Measurements from ENCODE around the gene TRERF1. TPM values are rescaled to one million over a fixed set of nuclear protein-coding genes. Genes with fewer than 3 reads are reported as not detected.

TRERF1 gene
- total and polyA plus RNA-seq, 2 experiments from 2014 or later = 3.2 to 5.1 TPM

DNA sequence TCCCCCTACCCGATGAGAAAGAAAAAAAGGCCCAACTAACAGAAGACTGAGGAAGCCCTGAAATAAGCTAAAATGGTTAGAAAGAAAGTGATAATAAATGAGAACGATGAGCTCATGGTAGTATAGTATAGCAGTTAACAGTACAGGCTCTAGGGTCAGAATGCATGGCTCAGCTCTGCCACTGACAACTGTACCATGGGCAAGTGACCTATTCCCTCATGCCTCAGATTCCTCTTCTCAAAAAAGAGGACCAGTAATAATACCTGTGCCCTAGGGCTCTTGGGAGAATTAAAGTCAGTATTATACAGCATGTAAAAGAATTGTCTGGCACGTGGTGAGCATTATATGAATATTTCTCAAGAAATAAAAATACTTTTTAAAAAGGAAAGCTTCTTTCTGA is 19.8 kb downstream of the TRERF1 start:
- TF ChIP-seq, protein P1, sequence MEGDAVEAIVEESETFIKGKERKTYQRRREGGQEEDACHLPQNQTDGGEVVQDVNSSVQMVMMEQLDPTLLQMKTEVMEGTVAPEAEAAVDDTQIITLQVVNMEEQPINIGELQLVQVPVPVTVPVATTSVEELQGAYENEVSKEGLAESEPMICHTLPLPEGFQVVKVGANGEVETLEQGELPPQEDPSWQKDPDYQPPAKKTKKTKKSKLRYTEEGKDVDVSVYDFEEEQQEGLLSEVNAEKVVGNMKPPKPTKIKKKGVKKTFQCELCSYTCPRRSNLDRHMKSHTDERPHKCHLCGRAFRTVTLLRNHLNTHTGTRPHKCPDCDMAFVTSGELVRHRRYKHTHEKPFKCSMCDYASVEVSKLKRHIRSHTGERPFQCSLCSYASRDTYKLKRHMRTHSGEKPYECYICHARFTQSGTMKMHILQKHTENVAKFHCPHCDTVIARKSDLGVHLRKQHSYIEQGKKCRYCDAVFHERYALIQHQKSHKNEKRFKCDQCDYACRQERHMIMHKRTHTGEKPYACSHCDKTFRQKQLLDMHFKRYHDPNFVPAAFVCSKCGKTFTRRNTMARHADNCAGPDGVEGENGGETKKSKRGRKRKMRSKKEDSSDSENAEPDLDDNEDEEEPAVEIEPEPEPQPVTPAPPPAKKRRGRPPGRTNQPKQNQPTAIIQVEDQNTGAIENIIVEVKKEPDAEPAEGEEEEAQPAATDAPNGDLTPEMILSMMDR (IDR thresholded peaks at IDR 0.05; ENCODE audit: poor library complexity) = no peak
- no peak for TF ChIP-seq EZH2phosphoT487 (IDR thresholded peaks at IDR 0.05; ENCODE audit: low read depth, severe bottlenecking, unreplicated experiment)
- no peak for TF ChIP-seq EZH2 (IDR thresholded peaks at IDR 0.05; ENCODE audit: borderline replicate concordance)
- H3K79me2 ChIP-seq = peaks cover 87% of the 10 kb centered on the region
- no peaks in the 10 kb centered on the region for H3K36me3 ChIP-seq (replicated peaks; ENCODE audit: insufficient read depth, low read depth)
- no peak overlapping the region for H3K4me2 ChIP-seq
- no peak overlapping the region for H2AFZ ChIP-seq
- no peaks in the 10 kb centered on the region for H3K27me3 ChIP-seq
- peaks cover 4% of the 10 kb centered on the region for H4K20me1 ChIP-seq (ENCODE audit: insufficient read depth, poor library complexity, severe bottlenecking)
- H3K9me3 ChIP-seq (ENCODE audit: low read depth) = peaks cover 15% of the 10 kb centered on the region
- no peaks in the 10 kb centered on the region for H3K4me1 ChIP-seq (ENCODE audit: insufficient read depth)
- no peaks in the 10 kb centered on the region for H3K9me2 ChIP-seq (replicated peaks; ENCODE audit: insufficient read depth)
- H3K27ac ChIP-seq = peak overlapping the region; percentile 17
- H3K4me3 ChIP-seq = no peak overlapping the region
- 89% methylated on average over 3 of the region's 3 CpGs for WGBS (ENCODE audit: low lambda C conversion rate, missing lambda C conversion rate)
- DNase-seq (ENCODE audit: low spot score) = no peak

GRCh38 chr6:42431356-42431755 is 20.4 kb downstream of the TRERF1 start:
- no peaks in the 10 kb centered on the region for H3K27me3 ChIP-seq
- peak overlapping the region; percentile 17 for H3K27ac ChIP-seq
- DNase-seq (ENCODE audit: low spot score) = no peak
- peaks cover 15% of the 10 kb centered on the region for H3K9me3 ChIP-seq (ENCODE audit: low read depth)
- H3K4me2 ChIP-seq = peak overlapping the region; percentile 31
- H3K36me3 ChIP-seq (replicated peaks; ENCODE audit: insufficient read depth, low read depth) = no peaks in the 10 kb centered on the region
- TF ChIP-seq, protein P1 (IDR thresholded peaks at IDR 0.05; ENCODE audit: poor library complexity) = no peak
- TF ChIP-seq EZH2 (IDR thresholded peaks at IDR 0.05; ENCODE audit: borderline replicate concordance) (no peak), EZH2phosphoT487 (IDR thresholded peaks at IDR 0.05; ENCODE audit: low read depth, severe bottlenecking, unreplicated experiment) (no peak)
- no peak overlapping the region for H3K4me3 ChIP-seq
- WGBS (ENCODE audit: low lambda C conversion rate, missing lambda C conversion rate) = 65% methylated on average over 3 of the region's 3 CpGs
- no peaks in the 10 kb centered on the region for H3K4me1 ChIP-seq (ENCODE audit: insufficient read depth)
- no peaks in the 10 kb centered on the region for H3K9me2 ChIP-seq (replicated peaks; ENCODE audit: insufficient read depth)
- H4K20me1 ChIP-seq (ENCODE audit: insufficient read depth, poor library complexity, severe bottlenecking) = peaks cover 4% of the 10 kb centered on the region
- H2AFZ ChIP-seq = no peak overlapping the region
- peaks cover 88% of the 10 kb centered on the region for H3K79me2 ChIP-seq

DNA sequence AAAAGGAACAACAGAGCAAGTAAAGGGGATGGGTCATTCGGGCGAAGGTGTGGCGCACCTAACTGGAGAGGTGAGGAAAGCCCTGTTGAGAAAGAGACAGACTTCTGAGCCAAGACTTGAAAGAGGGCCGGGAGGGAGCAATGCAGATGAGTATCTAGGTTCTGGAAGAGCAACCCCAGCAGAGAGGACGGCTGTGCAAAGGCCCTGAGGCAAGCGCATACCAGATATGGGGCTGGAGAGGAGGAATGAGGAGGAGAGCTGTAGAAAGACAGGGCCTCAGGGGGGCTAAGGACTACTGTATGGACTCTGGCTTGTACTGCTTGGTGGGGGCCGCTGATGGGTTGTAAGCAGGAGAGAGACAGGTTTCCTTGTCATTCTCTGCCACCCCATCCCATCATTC is 21.9 kb downstream of the TRERF1 start:
- H3K9me2 ChIP-seq (replicated peaks; ENCODE audit: insufficient read depth) = no peaks in the 10 kb centered on the region
- peaks cover 82% of the 10 kb centered on the region for H3K79me2 ChIP-seq
- H3K9me3 ChIP-seq (ENCODE audit: low read depth) = peaks cover 15% of the 10 kb centered on the region
- no peak overlapping the region for H3K27ac ChIP-seq
- no peaks in the 10 kb centered on the region for H3K36me3 ChIP-seq (replicated peaks; ENCODE audit: insufficient read depth, low read depth)
- 90% methylated on average over 7 of the region's 7 CpGs for WGBS (ENCODE audit: low lambda C conversion rate, missing lambda C conversion rate)
- no peak overlapping the region for H3K4me2 ChIP-seq
- no peaks in the 10 kb centered on the region for H3K27me3 ChIP-seq
- no peak overlapping the region for H3K4me3 ChIP-seq
- TF ChIP-seq EZH2phosphoT487 (IDR thresholded peaks at IDR 0.05; ENCODE audit: low read depth, severe bottlenecking, unreplicated experiment) (no peak), EZH2 (IDR thresholded peaks at IDR 0.05; ENCODE audit: borderline replicate concordance) (no peak)
- TF ChIP-seq, protein P1 (IDR thresholded peaks at IDR 0.05; ENCODE audit: poor library complexity) = no peak
- no peak for DNase-seq (ENCODE audit: low spot score)
- no peaks in the 10 kb centered on the region for H3K4me1 ChIP-seq (ENCODE audit: insufficient read depth)
- H4K20me1 ChIP-seq (ENCODE audit: insufficient read depth, poor library complexity, severe bottlenecking) = peaks cover 4% of the 10 kb centered on the region
- H2AFZ ChIP-seq = no peak overlapping the region
